Spleen (tissue), 11 donors: ENCODE data around the gene PSD2. TPM values are rescaled to one million over a fixed set of nuclear protein-coding genes. Genes with fewer than 3 reads are reported as not detected.

Experiments
- DNase-seq: peaks from one replicate; pipeline ENCODE4 v3.0.0-alpha.2; 2020
- H3K27ac ChIP-seq, 8 donors: fragments of 200-600 bp; sonication (generic) in 7 of 8; 1 replicate in 4 of 8; 2 replicates in 4 of 8; pipeline versions ENCODE4 v1.5.0 to v1.8.0; 2016 to 2021; ENCODE audit warnings: inconsistent platforms in 4 of 8, mild to moderate bottlenecking in 4 of 8, moderate library complexity in 1 of 8
- H3K27me3 ChIP-seq, 7 donors: fragments of 200-600 bp; sonication (generic) in 6 of 7; replicated peaks in 1 of 7; 1 replicate in 4 of 7; 2 replicates in 3 of 7; pipeline versions ENCODE4 v1.5.0 to v1.8.0; 2016 to 2021; ENCODE audit warnings: inconsistent platforms in 3 of 7, mild to moderate bottlenecking in 1 of 7
- H3K36me3 ChIP-seq, 6 donors: fragments of 200-600 bp; sonication (generic) in 5 of 6; 1 replicate in 4 of 6; 2 replicates in 2 of 6; pipeline versions ENCODE4 v1.5.0 to v1.8.0; 2016 to 2021; ENCODE audit warnings: inconsistent platforms in 2 of 6
- H3K4me1 ChIP-seq, 6 donors: fragments of 200-600 bp; sonication (generic) in 5 of 6; 1 replicate in 3 of 6; 2 replicates in 3 of 6; pipeline versions ENCODE4 v1.5.0 to v1.8.0; 2016 to 2021; ENCODE audit warnings: inconsistent platforms in 3 of 6
- H3K4me3 ChIP-seq, 8 donors: fragments of 200-600 bp; sonication (generic) in 7 of 8; 1 replicate in 4 of 8; 2 replicates in 4 of 8; pipeline versions ENCODE4 v1.5.0 to v1.8.0; 2016 to 2021; ENCODE audit warnings: inconsistent platforms in 4 of 8, mild to moderate bottlenecking in 4 of 8, moderate library complexity in 2 of 8
- H3K9me3 ChIP-seq, 8 donors: fragments of 200-600 bp; sonication (generic) in 7 of 8; 1 replicate in 4 of 8; 2 replicates in 4 of 8; pipeline versions ENCODE4 v1.5.0 to v1.8.0; 2016 to 2021; ENCODE audit warnings: inconsistent platforms in 4 of 8
- CTCF ChIP-seq, 11 experiments: fragments of 200-600 bp in 7 of 11; fragments of 450-650 bp in 4 of 11; sonication (generic) in 4 of 11; IDR thresholded peaks in 8 of 11; conservative IDR thresholded peaks in 3 of 11; 1 replicate in 7 of 11; 2 replicates in 4 of 11; pipeline versions ENCODE4 v1.4.0 to v1.8.0; 2016 to 2021; ENCODE audit warnings: antibody characterized with exemption in 11 of 11, inconsistent platforms in 4 of 11, mild to moderate bottlenecking in 1 of 11
- POLR2A ChIP-seq, 3 donors: fragments of 450-650 bp; IDR thresholded peaks; one replicate each; pipeline ENCODE4 v1.5.1; 2017; ENCODE audit warnings: antibody characterized with exemption in 3 of 3, mild to moderate bottlenecking in 1 of 3
- POLR2AphosphoS5 ChIP-seq, 3 donors: sonication (generic); formaldehyde crosslinking; IDR thresholded peaks; one replicate each; pipeline ENCODE4 v1.5.1; 2017; ENCODE audit warnings: antibody characterized with exemption in 3 of 3
- WGBS, 5 donors: extraction: QIAGEN DNeasy Blood & Tissue Kit in 3 of 5; methylation state at CpG; one replicate each; pipeline versions ENCODE4 v1.1.5 to v1.1.7; 2013 to 2018; 5-methylcytosine and 5-hydroxymethylcytosine counted together
- intact Hi-C: fragments of 100-400 bp; cut with DNase I; formaldehyde crosslinking; loops from one replicate; pipeline ENCODE4 v1.15.0; 2023; ENCODE audit warnings: low total_unique reads
- polyA plus RNA-seq, 3 donors: library from polyadenylated mRNA; stranded (reverse); fragments of 200-250 nt; gene quantifications; one replicate each; pipeline ENCODE4 v1.2.1, GENCODE V29; 2013
- total RNA-seq, 7 donors: library from RNA; depleted of rRNA in 3 of 7; stranded (reverse); fragments of >200 nt in 3 of 7; fragmentation: NEBNext Ultra II Directional in 4 of 7; extraction: Animal tissue kit (Norgen Biotek cat#: 25700) in 4 of 7; gene quantifications; one replicate each; pipeline versions ENCODE4 v1.1.0 to v1.2.1, GENCODE V29; 2016 to 2021
- donor health status: healthy with polysubstance abuse.
- donor health status: DM: no; HTN: no; CAD: no; lungs with moderate emphysema.
- donor health status: DM: no; HTN: no; CAD: no.
- donor health status: Bipolar disorder and iron deficiency.
- donor health status: healthy.
- donor health status: DM: no; HTN: no; CAD: no.
- donor health status: DM: yes; HTN: yes; CAD: no.

The PSD2 gene
- total and polyA plus RNA-seq, 10 donors, result 0.03 to 0.42 (median 0.21) TPM; not detected in 1

GRCh38 chr5:139794067-139794846 is 1.4 kb upstream of the PSD2 start:
- H3K27ac ChIP-seq, result no peak overlapping the region
- peak; percentile 31 for DNase-seq
- H3K27me3 ChIP-seq, result peaks cover 8 to 68% (median 45%) of the 10 kb centered on the region in 7 donors
- no peaks in the 10 kb centered on the region for H3K36me3 ChIP-seq
- intact Hi-C loops, result loop anchor here (5.0 kb wide), 1 partner anchor 353 kb away; no protein-coding TSS in a partner anchor
- no peaks in the 10 kb centered on the region for H3K9me3 ChIP-seq
- TF ChIP-seq CTCF (IDR thresholded peaks at IDR 0.05 in 8 of 11, conservative IDR thresholded peaks at IDR 0.05 in 3 of 11), result no peak
- TF ChIP-seq POLR2A (IDR thresholded peaks at IDR 0.05), result no peak
- TF ChIP-seq POLR2AphosphoS5 (IDR thresholded peaks at IDR 0.05), result no peak
- H3K4me3 ChIP-seq, result no peak overlapping the region
- peaks cover 9 to 18% (median 12%) of the 10 kb centered on the region in 6 donors for H3K4me1 ChIP-seq
- 68 to 82% (median 78%) methylated on average over 6 of the region's 6 CpGs for WGBS, 5 donors

- DNase-seq, result no peak
- peaks cover 9 to 18% (median 12%) of the 10 kb centered on the region in 6 donors for H3K4me1 ChIP-seq
- peak overlapping the region in 4 of 8 donors; percentile 35 to 67 (median 40) for H3K4me3 ChIP-seq
- TF ChIP-seq POLR2AphosphoS5 (IDR thresholded peaks at IDR 0.05), result no peak
- no peak for TF ChIP-seq CTCF (IDR thresholded peaks at IDR 0.05 in 8 of 11, conservative IDR thresholded peaks at IDR 0.05 in 3 of 11)
- intact Hi-C loops, result no loop called here
- H3K36me3 ChIP-seq, result no peaks in the 10 kb centered on the region
- H3K27ac ChIP-seq, result no peak overlapping the region
- no peaks in the 10 kb centered on the region for H3K9me3 ChIP-seq
- peaks cover 8 to 87% (median 45%) of the 10 kb centered on the region in 7 donors for H3K27me3 ChIP-seq
- 4 to 6% (median 5%) methylated on average over 21 to 46 of the region's 47 CpGs for WGBS, 5 donors
Observed at GRCh38 chr5:139796061-139796806, 626 bp downstream of the PSD2 start.

GRCh38 chr5:139797335-139797734 is 1.7 kb downstream of the PSD2 start:
- no peak overlapping the region for H3K4me3 ChIP-seq
- WGBS, 5 donors, result 63 to 86% (median 72%) methylated on average over 1 to 3 of the region's 3 CpGs
- no peaks in the 10 kb centered on the region for H3K9me3 ChIP-seq
- intact Hi-C loops, result no loop called here
- H3K27me3 ChIP-seq, result peaks cover 8 to 89% (median 45%) of the 10 kb centered on the region in 7 donors
- H3K36me3 ChIP-seq, result no peaks in the 10 kb centered on the region
- no peak overlapping the region for H3K27ac ChIP-seq
- DNase-seq, result no peak
- TF ChIP-seq CTCF (IDR thresholded peaks at IDR 0.05 in 8 of 11, conservative IDR thresholded peaks at IDR 0.05 in 3 of 11), result no peak
- TF ChIP-seq POLR2A (IDR thresholded peaks at IDR 0.05), result no peak
- TF ChIP-seq POLR2AphosphoS5 (IDR thresholded peaks at IDR 0.05), result no peak
- H3K4me1 ChIP-seq, result peaks cover 9 to 18% (median 12%) of the 10 kb centered on the region in 6 donors
